ENCODE data around the gene SNX22.

- no peak for TF ChIP-seq POLR2A (IDR thresholded peaks at IDR 0.05; ENCODE audit: low read length)
- TF ChIP-seq GATA1 (IDR thresholded peaks at IDR 0.05; ENCODE audit: low read depth, low read length), result no peak
These were observed 12.9 kb downstream of the SNX22 start for GRCh38 chr15:64164436-64164835.

Data from erythroblast (primary cell).